SK-N-SH (cell line): Measurements from ENCODE around the gene DCHS1. TPM values are rescaled to one million over a fixed set of nuclear protein-coding genes. Genes with fewer than 3 reads are reported as not detected.

Experiments
- CTCF ChIA-PET: fragments of 300-600, 350-600 bp; formaldehyde crosslinking; extraction: SDS; loops from one replicate; lab custom pipeline; 2021; lab: Yijun Ruan, JAX
- POLR2A ChIA-PET: fragments of 350-600 bp; sonication (Branson Sonifier 250); formaldehyde crosslinking; extraction: SDS; loops from one replicate; lab custom pipeline; 2020; ENCODE audit warnings: antibody characterized with exemption, inconsistent platforms; lab: Yijun Ruan, JAX
- DNase-seq: peaks from one replicate; pipeline ENCODE4 v3.0.0; 2012
- H2AFZ ChIP-seq: fragments of 200-600 bp; sonication (generic); 2 replicates; pipeline ENCODE4 v1.8.1; 2016; ENCODE audit warnings: antibody characterized with exemption, mild to moderate bottlenecking, low read depth
- H3F3A ChIP-seq: fragments of 200-600 bp; sonication (generic); replicated peaks from 2 replicates; pipeline ENCODE3; 2016; ENCODE audit warnings: antibody characterized with exemption, mild to moderate bottlenecking; ENCODE audit not compliant: insufficient read depth
- H3K27ac ChIP-seq, 2 experiments: fragments of 200-500 bp in 1 of 2; fragments of 200-600 bp in 1 of 2; sonication (Bioruptor generic) in 1 of 2; sonication (generic), shearing (Covaris generic) in 1 of 2; 2 replicates each; pipeline versions ENCODE4 v1.5.1 to v1.6.1; 2014 to 2016; ENCODE audit warnings: low read depth in 2 of 2, inconsistent platforms in 1 of 2, low read length in 1 of 2, mild to moderate bottlenecking in 1 of 2, mixed read lengths in 1 of 2
- H3K27me3 ChIP-seq: fragments of 200-600 bp; sonication (generic), shearing (Covaris generic); 2 replicates; pipeline ENCODE4 v1.6.1; 2016; ENCODE audit warnings: mixed run types; ENCODE audit not compliant: insufficient read depth
- H3K36me3 ChIP-seq, 2 experiments: fragments of 200-500 bp in 1 of 2; fragments of 200-600 bp in 1 of 2; sonication (Bioruptor generic) in 1 of 2; sonication (generic) in 1 of 2; replicated peaks in 1 of 2; 2 replicates each; pipeline versions ENCODE3 to v1.5.1; 2014 to 2016; ENCODE audit warnings: low read length in 1 of 2, mild to moderate bottlenecking in 1 of 2; ENCODE audit not compliant: insufficient read depth in 2 of 2, control insufficient read depth in 1 of 2
- H3K4me1 ChIP-seq, 2 experiments: fragments of 200-500 bp in 1 of 2; fragments of 200-600 bp in 1 of 2; sonication (Bioruptor generic) in 1 of 2; sonication (generic), shearing (Covaris generic) in 1 of 2; 2 replicates each; pipeline versions ENCODE4 v1.5.1 to v1.6.1; 2014 to 2016; ENCODE audit warnings: low read depth in 1 of 2, low read length in 1 of 2, mixed run types in 1 of 2; ENCODE audit not compliant: insufficient read depth in 2 of 2, control insufficient read depth in 1 of 2
- H3K4me2 ChIP-seq: fragments of 200-600 bp; sonication (generic), shearing (Covaris generic); 2 replicates; pipeline ENCODE4 v1.6.1; 2017; ENCODE audit warnings: mixed run types
- H3K4me3 ChIP-seq, 2 experiments: fragments of 200-500 bp in 1 of 2; fragments of 200-600 bp in 1 of 2; sonication (Bioruptor generic) in 1 of 2; sonication (generic), shearing (Covaris generic) in 1 of 2; 2 replicates each; pipeline versions ENCODE4 v1.5.1 to v1.8.1; 2014 to 2016; ENCODE audit warnings: low read depth in 2 of 2, inconsistent platforms in 1 of 2, low read length in 1 of 2, mild to moderate bottlenecking in 1 of 2, mixed read lengths in 1 of 2, moderate library complexity in 1 of 2
- H3K79me2 ChIP-seq: fragments of 200-600 bp; sonication (generic); 2 replicates; pipeline ENCODE4 v1.8.1; 2017; ENCODE audit warnings: mild to moderate bottlenecking; ENCODE audit not compliant: insufficient read depth
- H3K9ac ChIP-seq: fragments of 200-600 bp; sonication (generic); 2 replicates; pipeline ENCODE4 v1.6.1; 2017; ENCODE audit warnings: mixed run types
- H3K9me2 ChIP-seq: fragments of 200-600 bp; sonication (generic); 2 replicates; pipeline ENCODE4 v1.6.1; 2017; ENCODE audit warnings: mixed run types
- H3K9me3 ChIP-seq: fragments of 200-600 bp; sonication (generic); 2 replicates; pipeline ENCODE4 v1.6.1; 2017; ENCODE audit warnings: mixed run types, mild to moderate bottlenecking, moderate library complexity
- H4K20me1 ChIP-seq: fragments of 200-600 bp; sonication (generic); 2 replicates; pipeline ENCODE4 v1.6.1; 2017; ENCODE audit warnings: mild to moderate bottlenecking, mixed run types; ENCODE audit not compliant: insufficient read depth
- ELF1 ChIP-seq: IDR thresholded peaks from 2 replicates; pipeline ENCODE4 v1.4.0; 2012
- EP300 ChIP-seq, 2 experiments: IDR thresholded peaks; 2 replicates each; pipeline versions ENCODE4 v1.4.0 to v1.6.1; 2012; ENCODE audit warnings: borderline replicate concordance in 1 of 2, low read depth in 1 of 2, low read length in 1 of 2
- FOSL2 ChIP-seq: IDR thresholded peaks from 2 replicates; pipeline ENCODE4 v1.4.0; 2012; ENCODE audit warnings: low read depth, mild to moderate bottlenecking, moderate library complexity, borderline replicate concordance
- FOXJ3 ChIP-seq: sonication (generic); formaldehyde crosslinking; IDR thresholded peaks from 2 replicates; pipeline ENCODE4 v1.5.1; 2020; ENCODE audit warnings: mild to moderate bottlenecking, missing genetic modification reagents
- FOXM1 ChIP-seq: IDR thresholded peaks from 2 replicates; pipeline ENCODE4 v1.4.0; 2012; ENCODE audit warnings: low read depth, mild to moderate bottlenecking
- IRF3 ChIP-seq: fragments of 150-350 bp; IDR thresholded peaks from 2 replicates; pipeline ENCODE4 v1.6.1; 2016; ENCODE audit warnings: mild to moderate bottlenecking, low read depth, low read length
- JUND ChIP-seq: IDR thresholded peaks from 2 replicates; pipeline ENCODE4 v1.4.0; 2012
- MEF2A ChIP-seq: IDR thresholded peaks from 2 replicates; pipeline ENCODE4 v1.4.0; 2012; ENCODE audit warnings: low read depth, borderline replicate concordance
- NFIC ChIP-seq: IDR thresholded peaks from 2 replicates; pipeline ENCODE4 v1.4.0; 2012; ENCODE audit warnings: borderline replicate concordance
- POLR2AphosphoS5 ChIP-seq: IDR thresholded peaks from 2 replicates; pipeline ENCODE4 v1.6.1; 2012; ENCODE audit warnings: low read depth, low read length
- RAD21 ChIP-seq: IDR thresholded peaks from 2 replicates; pipeline ENCODE4 v1.6.1; 2012; ENCODE audit warnings: mild to moderate bottlenecking, low read length
- RCOR1 ChIP-seq: fragments of 150-350 bp; IDR thresholded peaks from 2 replicates; pipeline ENCODE4 v1.6.1; 2017; ENCODE audit warnings: antibody characterized with exemption, low read length
- REST ChIP-seq: IDR thresholded peaks from 2 replicates; pipeline ENCODE4 v1.6.1; 2012; ENCODE audit warnings: mild to moderate bottlenecking, low read depth, low read length, moderate library complexity
- RFX5 ChIP-seq: IDR thresholded peaks from 2 replicates; pipeline ENCODE4 v1.6.1; 2012; ENCODE audit warnings: mild to moderate bottlenecking, improper control_type of control experiment, low read length
- RXRA ChIP-seq: IDR thresholded peaks from 2 replicates; pipeline ENCODE4 v1.4.0; 2012; ENCODE audit warnings: low read depth, mild to moderate bottlenecking, borderline replicate concordance
- SIN3A ChIP-seq: IDR thresholded peaks from 2 replicates; pipeline ENCODE4 v1.6.1; 2012; ENCODE audit warnings: low read depth, mild to moderate bottlenecking, low read length, moderate library complexity, borderline replicate concordance
- TAF1 ChIP-seq: IDR thresholded peaks from 2 replicates; pipeline ENCODE4 v1.6.1; 2012; ENCODE audit warnings: low read depth, mild to moderate bottlenecking, low read length, moderate library complexity, borderline replicate concordance
- TCF12 ChIP-seq: IDR thresholded peaks from 2 replicates; pipeline ENCODE4 v1.4.0; 2012
- YY1 ChIP-seq: IDR thresholded peaks from 2 replicates; pipeline ENCODE4 v1.4.0; 2012; ENCODE audit warnings: low read depth, mild to moderate bottlenecking
- whole genome bisulfite sequencing: methylation state at CpG from one replicate; pipeline ENCODE4 v1.1.6; 2017; ENCODE audit warnings: low lambda C conversion rate; 5-methylcytosine and 5-hydroxymethylcytosine counted together
- polyA plus RNA-seq, 3 experiments: library from polyadenylated mRNA; depleted of rRNA; stranded (reverse); fragments of >200 nt; gene quantifications; 2 replicates each; pipeline ENCODE4 v1.2.3, GENCODE V29; 2012
- TF ChIP-seq, protein P1 (sequence below): IDR thresholded peaks from 2 replicates; pipeline ENCODE4; 2012
- TF ChIP-seq, protein P2 (sequence below): fragments of 150-350 bp; IDR thresholded peaks from 2 replicates; pipeline ENCODE4 v1.6.1; 2017; ENCODE audit warnings: antibody characterized with exemption, low read length, low read depth, borderline replicate concordance
- TF ChIP-seq, protein P3 (sequence below): IDR thresholded peaks from 2 replicates; pipeline ENCODE4 v1.4.0; 2012; ENCODE audit warnings: low read depth
- TF ChIP-seq, protein P4 (sequence below): fragments of 200-600 bp; sonication (generic); IDR thresholded peaks from 2 replicates; pipeline ENCODE4 v1.6.1; 2017; ENCODE audit warnings: antibody characterized with exemption, mild to moderate bottlenecking, moderate library complexity

DCHS1 gene
- polyA plus RNA-seq, 1 of the 3 experiments (the other 2 are of a cell fraction): 5.7 TPM

GRCh38 chr11:6604081-6604626, 51.5 kb downstream of the DCHS1 start:
- Histone ChIP-seq H4K20me1 (no peaks in the 10 kb centered on the region; the same call in 1 of the 2 replicates), H3K36me3 (peaks cover 25 to 44% of the 10 kb centered on the region in 2 experiments), H3F3A (peaks cover 38% of the 10 kb centered on the region), H3K4me2 (peak overlapping the region; percentile 86), H3K79me2 (peaks cover 95% of the 10 kb centered on the region), H3K27me3 (no peaks in the 10 kb centered on the region), H3K27ac (peak overlapping the region; percentile 79 to 91), H3K9me3 (no peaks in the 10 kb centered on the region), H2AFZ (peak overlapping the region; percentile 65), H3K9ac (peak overlapping the region; percentile 92), H3K4me3 (peak overlapping the region; percentile 67 to 95), H3K4me1 (peaks cover 26 to 40% of the 10 kb centered on the region in 2 experiments), H3K9me2 (no peaks in the 10 kb centered on the region)
- CTCF ChIA-PET: interaction anchor here (0.6 to 2.2 kb wide), 11 partner anchors 8 to 225 kb away, joined by 3 to 13 read pairs (median 4); partner anchors contain the start of genes MRPL17, TAF10 and TPP1
- WGBS: 0% methylated on average over 20 of the region's 20 CpGs
- POLR2A ChIA-PET: interaction anchor here (0.9 to 3.0 kb wide), 5 partner anchors 8 to 135 kb away, joined by 3 to 15 read pairs (median 5); partner anchors contain the start of genes MRPL17, TAF10 and TPP1
- DNase-seq: peak; percentile 73
- no peak for TF ChIP-seq MEF2A
- no peak for TF ChIP-seq RXRA
- TF ChIP-seq FOSL2: no peak
- TF ChIP-seq YY1: no peak
- no peak for TF ChIP-seq NFIC
- no peak for TF ChIP-seq JUND
- TF ChIP-seq, protein P1, sequence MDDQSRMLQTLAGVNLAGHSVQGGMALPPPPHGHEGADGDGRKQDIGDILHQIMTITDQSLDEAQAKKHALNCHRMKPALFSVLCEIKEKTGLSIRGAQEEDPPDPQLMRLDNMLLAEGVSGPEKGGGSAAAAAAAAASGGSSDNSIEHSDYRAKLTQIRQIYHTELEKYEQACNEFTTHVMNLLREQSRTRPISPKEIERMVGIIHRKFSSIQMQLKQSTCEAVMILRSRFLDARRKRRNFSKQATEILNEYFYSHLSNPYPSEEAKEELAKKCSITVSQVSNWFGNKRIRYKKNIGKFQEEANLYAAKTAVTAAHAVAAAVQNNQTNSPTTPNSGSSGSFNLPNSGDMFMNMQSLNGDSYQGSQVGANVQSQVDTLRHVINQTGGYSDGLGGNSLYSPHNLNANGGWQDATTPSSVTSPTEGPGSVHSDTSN: no peak
- TF ChIP-seq EP300 (IDR thresholded peaks at IDR 0.05; ENCODE audit: borderline replicate concordance in 1 of 2, low read depth in 1 of 2, low read length in 1 of 2): no peak
- TF ChIP-seq, protein P2, sequence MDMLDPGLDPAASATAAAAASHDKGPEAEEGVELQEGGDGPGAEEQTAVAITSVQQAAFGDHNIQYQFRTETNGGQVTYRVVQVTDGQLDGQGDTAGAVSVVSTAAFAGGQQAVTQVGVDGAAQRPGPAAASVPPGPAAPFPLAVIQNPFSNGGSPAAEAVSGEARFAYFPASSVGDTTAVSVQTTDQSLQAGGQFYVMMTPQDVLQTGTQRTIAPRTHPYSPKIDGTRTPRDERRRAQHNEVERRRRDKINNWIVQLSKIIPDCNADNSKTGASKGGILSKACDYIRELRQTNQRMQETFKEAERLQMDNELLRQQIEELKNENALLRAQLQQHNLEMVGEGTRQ: no peak
- no peak for TF ChIP-seq FOXJ3
- no peak for TF ChIP-seq TCF12
- 0 out of 2 replicates have a peak, but pooled peaks have one; percentile 24 for TF ChIP-seq SIN3A
- no peak for TF ChIP-seq REST
- TF ChIP-seq ELF1: no peak
- no peak for TF ChIP-seq FOXM1
- no peak for TF ChIP-seq TAF1
- TF ChIP-seq, protein P3, sequence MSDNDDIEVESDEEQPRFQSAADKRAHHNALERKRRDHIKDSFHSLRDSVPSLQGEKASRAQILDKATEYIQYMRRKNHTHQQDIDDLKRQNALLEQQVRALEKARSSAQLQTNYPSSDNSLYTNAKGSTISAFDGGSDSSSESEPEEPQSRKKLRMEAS: no peak; the same call in 1 of the 2 replicates
- TF ChIP-seq POLR2AphosphoS5: no peak
- 0 out of 2 replicates have a peak, but pooled peaks have one; percentile 13 for TF ChIP-seq RCOR1
- no peak for TF ChIP-seq IRF3
- no peak for TF ChIP-seq RFX5
- peak; percentile 46 for TF ChIP-seq RAD21
- TF ChIP-seq, protein P4, sequence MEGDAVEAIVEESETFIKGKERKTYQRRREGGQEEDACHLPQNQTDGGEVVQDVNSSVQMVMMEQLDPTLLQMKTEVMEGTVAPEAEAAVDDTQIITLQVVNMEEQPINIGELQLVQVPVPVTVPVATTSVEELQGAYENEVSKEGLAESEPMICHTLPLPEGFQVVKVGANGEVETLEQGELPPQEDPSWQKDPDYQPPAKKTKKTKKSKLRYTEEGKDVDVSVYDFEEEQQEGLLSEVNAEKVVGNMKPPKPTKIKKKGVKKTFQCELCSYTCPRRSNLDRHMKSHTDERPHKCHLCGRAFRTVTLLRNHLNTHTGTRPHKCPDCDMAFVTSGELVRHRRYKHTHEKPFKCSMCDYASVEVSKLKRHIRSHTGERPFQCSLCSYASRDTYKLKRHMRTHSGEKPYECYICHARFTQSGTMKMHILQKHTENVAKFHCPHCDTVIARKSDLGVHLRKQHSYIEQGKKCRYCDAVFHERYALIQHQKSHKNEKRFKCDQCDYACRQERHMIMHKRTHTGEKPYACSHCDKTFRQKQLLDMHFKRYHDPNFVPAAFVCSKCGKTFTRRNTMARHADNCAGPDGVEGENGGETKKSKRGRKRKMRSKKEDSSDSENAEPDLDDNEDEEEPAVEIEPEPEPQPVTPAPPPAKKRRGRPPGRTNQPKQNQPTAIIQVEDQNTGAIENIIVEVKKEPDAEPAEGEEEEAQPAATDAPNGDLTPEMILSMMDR: peak; percentile 32; the same call in 1 of the 2 replicates
